GM12892 (cell line): ENCODE data around the gene ANKH.

Experiments
- POLR2A ChIP-seq: IDR thresholded peaks from 2 replicates; pipeline ENCODE4 v1.6.1; 2011; ENCODE audit warnings: low read depth, low read length, control low read depth
- POLR2AphosphoS5 ChIP-seq: IDR thresholded peaks from 2 replicates; pipeline ENCODE4 v1.6.1; 2011; ENCODE audit warnings: low read depth, low read length, control low read depth
- TAF1 ChIP-seq: IDR thresholded peaks from 2 replicates; pipeline ENCODE4 v1.6.1; 2011; ENCODE audit warnings: low read depth, mild to moderate bottlenecking, control low read depth, low read length, borderline replicate concordance

- TF ChIP-seq TAF1 (no peak), POLR2A (no peak), POLR2AphosphoS5 (no peak)
These were observed 23.2 kb downstream of the ANKH start for GRCh38 chr5:14848385-14848784.
